GOT3 (cell line): ENCODE measurements around the gene SHLD2.
"Not testable (repeated sequence)": the region's sequence is repeated elsewhere in the genome, so short reads cannot be mapped to it uniquely, and the experiment has no call there.

Source experiments
- DNase-seq: peaks from one replicate; lab custom pipeline; 2025; ENCODE audit warnings: mixed read lengths; lab: John Stamatoyannopoulos, UW

Gene SHLD2

DNA sequence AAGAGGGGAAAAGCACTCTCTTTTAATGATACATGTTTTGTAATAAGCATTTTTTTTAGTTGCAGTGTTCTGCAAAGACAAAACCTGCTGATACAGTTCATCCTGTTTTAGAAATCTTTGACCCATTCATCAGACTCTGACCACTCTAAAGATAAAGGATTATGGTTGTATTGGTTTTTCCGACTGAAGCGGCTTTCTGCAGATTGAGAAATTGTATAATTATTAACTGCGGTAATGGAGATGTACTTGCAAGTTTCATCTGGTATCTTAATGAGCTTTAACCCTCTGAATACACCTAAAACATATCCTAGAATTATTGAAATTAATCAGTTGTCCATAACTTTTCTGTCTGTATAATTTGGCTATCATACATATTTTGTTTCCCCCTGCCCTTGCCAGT is 50.6 kb downstream of the SHLD2 start:
- not testable (repeated sequence) for DNase-seq

DNA sequence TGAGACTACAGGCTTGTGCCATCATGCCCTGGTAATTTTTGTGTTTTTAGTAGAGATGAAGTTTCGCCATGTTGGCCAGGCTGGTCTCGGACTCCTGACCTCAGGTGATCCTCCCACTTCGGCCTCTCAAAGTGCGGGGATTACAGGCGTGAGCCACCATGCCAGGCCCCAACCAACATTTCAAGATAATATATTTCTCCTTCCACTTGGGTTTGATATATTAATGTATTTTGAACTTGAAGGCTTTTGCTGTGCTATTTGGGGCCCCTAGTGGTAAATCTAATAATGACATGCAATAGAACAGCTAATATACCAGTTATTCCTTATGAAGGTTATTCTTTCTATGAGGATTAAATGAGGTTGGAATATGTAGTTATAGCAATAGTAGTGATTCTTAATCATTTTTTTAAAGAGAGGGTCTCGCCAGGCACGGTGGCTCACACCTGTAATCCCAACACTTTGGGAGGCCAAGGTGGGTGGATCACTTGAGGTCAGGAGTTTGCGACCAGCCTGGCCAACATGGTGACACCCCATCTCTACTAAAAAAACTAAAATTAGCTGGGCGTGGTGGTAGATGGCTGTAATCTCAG is 54.1 kb downstream of the SHLD2 start:
- not testable (repeated sequence) for DNase-seq

- not testable (repeated sequence) for DNase-seq
These were observed 56.5 kb downstream of the SHLD2 start for GRCh38 chr10:87151516-87151915.

DNA sequence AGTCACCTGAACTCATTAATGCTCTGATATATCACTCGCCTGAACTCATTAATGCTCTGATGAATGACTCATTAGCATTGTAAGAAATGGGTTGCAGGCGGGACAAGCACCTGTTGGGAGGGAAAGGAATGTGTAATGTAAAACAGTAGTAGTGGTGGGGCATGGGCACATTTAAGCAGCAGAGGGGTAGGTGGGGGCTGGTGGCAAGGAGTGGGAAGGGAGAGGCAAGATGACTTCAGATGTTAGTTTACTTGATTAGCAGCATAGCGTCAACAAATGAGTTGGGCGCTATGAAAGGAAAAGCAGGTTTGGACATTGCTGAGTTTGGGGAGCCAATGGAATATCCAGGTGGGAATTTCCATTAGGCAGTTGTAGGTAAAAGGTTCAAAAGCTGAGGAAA is 61.8 kb downstream of the SHLD2 start:
- not testable (repeated sequence) for DNase-seq

- not testable (repeated sequence) for DNase-seq
These were observed 62.8 kb downstream of the SHLD2 start for GRCh38 chr10:87157821-87158220.

DNA sequence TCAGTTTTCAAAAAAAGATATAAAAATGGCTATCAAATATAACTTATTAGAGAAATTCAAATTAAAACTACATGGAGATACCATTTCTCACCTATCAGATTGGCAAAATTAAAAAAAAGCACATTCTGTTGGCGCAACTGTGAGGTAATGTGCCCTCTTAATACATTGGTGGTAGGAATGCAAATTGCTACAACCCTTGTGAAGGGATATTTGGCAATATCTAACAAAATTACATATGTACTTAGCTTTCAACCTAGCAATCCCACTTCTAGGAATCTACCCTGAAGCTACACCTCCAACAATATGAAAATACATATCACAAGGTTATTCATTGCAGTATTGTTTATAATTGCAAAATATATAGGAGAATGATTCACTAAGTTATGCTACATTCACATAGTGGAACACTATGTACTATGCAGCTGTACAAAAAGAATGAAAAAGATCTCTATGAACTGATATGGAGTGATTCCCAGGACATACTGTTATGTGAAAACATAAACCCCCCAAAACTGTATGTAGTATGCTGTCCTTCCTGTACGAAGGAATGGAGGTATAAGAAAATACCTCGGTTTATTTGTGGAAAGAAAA is 67.8 kb downstream of the SHLD2 start:
- DNase-seq = not testable (repeated sequence)

DNA sequence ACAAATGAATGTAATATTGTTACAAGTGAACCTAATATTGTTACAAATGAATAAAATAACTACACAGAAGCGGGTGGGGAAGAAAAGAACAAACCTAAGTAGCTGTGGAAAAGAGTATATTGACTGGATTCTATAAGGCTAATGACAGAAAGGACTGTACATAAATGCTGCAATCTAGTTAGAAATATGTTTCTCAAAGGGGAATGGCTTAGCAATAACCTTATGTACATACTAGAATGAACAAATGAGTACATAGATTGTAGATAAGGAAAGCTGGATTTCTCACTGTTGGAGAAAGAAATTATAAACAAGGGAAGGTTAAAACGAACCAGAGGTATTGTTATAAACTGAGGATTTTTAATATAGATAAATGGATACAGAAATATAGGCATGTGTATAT is 68.4 kb downstream of the SHLD2 start:
- DNase-seq = not testable (repeated sequence)

DNA sequence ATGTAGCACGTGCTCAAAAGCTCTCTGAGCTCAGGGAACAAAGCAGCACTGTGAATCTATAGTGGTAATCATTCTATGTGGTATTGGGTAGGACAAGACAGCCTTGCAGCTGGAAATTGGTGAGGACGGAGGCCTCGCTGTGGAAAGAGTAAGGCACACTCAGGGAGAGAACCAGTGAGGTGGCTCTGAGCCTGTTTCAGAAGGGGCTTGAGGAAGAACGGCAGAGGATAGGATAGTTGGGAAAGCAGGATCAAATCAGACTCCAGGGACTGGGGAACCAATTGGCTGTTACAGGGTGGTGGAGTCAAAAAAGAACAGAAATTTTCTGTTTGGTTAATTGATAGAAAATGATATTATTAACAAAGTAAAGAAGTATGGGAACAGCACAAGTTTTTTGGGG is 74.9 kb downstream of the SHLD2 start:
- not testable (repeated sequence) for DNase-seq

DNA sequence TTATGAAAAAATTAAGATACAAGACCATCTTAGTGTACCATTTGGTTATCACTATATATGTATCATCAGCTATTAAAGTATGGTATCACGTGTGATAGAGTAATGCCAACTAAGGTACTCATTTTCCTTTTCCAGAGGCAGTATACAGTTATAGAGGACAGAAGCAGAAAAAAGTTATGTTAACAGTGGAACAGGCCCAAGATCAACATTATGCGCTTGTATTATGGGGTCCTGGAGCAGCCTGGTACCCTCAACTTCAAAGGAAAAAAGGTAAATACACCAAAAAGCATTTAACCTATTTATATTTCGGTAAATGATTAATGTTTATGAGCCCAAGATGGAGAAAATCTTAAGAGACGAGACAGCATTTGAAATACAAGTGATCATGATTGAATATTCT is 75.7 kb downstream of the SHLD2 start:
- DNase-seq = not testable (repeated sequence)

DNA sequence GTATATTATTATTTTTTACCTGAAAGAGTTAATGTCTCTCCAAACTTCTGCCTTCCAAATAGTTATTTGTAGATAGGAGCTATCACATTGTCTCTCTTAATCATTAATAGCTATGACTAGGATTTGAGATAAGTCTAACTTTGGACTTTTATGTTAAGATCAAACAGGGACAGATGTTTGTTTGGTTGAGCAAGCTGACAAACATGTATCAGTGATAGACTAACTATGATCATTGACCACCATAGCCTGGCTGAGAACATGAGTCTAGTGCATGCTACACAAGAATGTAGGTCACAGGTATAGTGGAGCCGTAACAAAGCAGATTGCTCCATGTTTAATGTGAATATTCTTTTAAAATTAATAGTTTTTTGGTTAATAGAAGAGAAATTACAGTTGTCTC is 76.7 kb downstream of the SHLD2 start:
- DNase-seq = not testable (repeated sequence)

GRCh38 chr10:87172178-87172577 is 77.2 kb downstream of the SHLD2 start:
- DNase-seq = not testable (repeated sequence)

DNA sequence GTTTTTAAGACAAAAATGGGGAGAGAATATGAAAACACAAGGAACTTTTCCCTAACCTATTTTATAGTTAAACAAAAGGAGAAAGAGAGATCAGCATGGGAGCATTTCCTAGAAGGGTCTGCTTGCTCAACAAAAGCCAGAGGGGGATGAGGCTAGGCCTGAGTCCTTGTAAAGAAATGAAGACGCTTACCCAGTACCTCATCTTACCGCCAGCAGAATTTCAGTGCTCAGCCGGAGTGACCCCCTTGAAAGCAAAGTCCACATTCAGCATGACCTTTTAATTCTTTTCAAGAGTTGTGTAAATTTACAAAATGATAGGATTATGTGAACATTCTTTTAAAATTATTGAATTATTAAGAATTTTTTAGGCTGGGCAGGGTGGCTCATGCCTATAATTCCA is 82.6 kb downstream of the SHLD2 start:
- not testable (repeated sequence) for DNase-seq

DNA sequence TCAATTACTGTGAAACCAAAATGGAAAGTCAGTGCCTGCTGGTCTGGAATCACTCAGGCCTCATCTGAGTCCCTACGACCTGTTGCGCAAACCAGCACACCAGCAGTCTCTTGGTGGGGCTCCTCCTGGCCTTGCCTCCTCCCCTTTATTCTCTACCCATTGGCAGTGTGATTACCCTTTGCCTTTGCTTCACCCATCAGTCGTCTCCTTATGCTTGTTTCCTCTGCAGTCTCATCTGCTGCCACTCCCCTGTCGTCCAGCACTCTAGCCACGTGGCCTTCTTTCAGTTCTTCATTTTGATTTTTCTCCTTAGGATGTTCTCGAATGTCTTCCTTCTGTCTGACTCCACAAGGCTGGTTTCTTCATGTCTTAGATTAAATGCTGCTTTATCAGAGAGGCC is 89.4 kb downstream of the SHLD2 start:
- DNase-seq = not testable (repeated sequence)

DNA sequence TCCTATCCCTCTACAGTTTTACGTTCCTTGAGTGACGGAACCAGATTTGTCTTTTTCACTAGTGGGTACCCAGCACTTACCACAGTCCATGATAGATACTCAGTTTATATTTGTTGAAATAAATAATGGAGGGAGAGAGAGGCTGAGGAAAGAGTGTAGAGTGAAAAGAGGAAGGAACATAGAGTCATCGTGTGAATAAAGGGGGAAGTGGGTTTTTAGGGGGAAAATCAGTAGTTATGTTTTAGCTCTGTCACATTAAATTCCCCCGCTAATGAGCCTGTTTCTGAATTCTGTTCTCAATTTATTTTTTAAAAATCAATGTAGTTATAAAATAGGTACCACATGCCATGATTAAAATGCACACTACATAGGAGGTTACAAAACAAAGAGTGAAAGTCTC is 91.0 kb downstream of the SHLD2 start:
- not testable (repeated sequence) for DNase-seq

- not testable (repeated sequence) for DNase-seq
These were observed 92.6 kb downstream of the SHLD2 start for GRCh38 chr10:87187573-87187972.

DNA sequence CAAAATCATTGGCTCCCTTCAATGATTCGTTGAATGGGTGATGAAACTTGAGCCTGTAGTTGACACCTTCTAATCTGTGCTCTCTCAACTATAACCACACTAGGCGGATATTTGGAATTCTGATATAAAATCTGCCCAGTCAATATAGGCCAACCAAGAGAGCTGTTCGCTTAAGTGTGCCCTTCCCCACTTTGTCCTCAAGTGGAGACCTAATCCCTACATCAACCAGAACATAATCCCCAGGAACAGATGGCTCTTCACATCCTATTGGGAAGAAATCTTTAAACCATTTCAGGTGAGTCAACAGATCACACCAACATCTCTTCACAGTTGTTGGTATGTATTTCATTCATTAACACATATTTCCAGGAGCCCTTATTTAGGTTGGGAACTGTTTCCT is 96.8 kb downstream of the SHLD2 start:
- DNase-seq = not testable (repeated sequence)

GRCh38 chr10:87200924-87201323 is 105.9 kb downstream of the SHLD2 start:
- DNase-seq = not testable (repeated sequence)

DNA sequence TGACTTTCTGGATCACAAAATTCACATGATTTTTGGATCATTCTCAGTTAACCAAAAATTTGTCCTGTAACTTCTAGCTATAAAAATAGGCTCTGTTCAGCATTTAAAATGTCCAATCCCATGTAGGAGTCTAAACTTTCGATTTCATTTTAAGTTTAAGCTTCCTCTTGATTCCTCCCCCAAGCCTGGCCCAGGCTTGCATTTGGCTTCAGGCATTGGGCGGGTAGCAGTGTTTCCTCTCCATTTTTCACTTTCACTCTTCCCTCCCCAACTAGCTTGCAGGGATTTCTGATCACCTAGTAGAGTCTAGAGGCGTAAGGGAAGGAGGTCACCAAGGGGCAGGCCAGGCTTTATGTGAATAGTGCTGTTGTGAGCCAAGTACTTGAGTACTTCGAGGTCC is 109.8 kb downstream of the SHLD2 start:
- DNase-seq = not testable (repeated sequence)

GRCh38 chr10:87206922-87207321 is 111.9 kb downstream of the SHLD2 start:
- DNase-seq = not testable (repeated sequence)

GRCh38 chr10:87210309-87210708 is 115.3 kb downstream of the SHLD2 start:
- DNase-seq = not testable (repeated sequence)

DNA sequence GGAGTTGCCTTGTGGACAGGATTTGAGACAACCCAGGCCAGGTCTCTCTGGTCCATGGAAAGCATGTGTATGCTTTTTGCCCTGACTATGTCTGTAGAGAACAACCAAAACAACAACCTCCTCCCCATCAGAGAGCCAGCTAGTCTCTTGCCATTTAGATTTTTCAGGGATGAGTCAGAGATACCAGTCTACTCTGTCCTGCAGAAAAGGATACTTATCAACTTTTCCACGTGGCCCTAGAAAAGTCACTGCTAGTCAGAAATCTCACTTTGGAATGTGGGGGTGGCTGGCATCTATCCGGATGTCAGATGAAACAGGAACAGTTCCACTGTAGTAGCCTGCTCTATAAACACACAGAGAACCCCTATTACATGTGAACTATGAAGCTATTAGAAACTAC is 116.8 kb downstream of the SHLD2 start:
- DNase-seq = not testable (repeated sequence)

DNA sequence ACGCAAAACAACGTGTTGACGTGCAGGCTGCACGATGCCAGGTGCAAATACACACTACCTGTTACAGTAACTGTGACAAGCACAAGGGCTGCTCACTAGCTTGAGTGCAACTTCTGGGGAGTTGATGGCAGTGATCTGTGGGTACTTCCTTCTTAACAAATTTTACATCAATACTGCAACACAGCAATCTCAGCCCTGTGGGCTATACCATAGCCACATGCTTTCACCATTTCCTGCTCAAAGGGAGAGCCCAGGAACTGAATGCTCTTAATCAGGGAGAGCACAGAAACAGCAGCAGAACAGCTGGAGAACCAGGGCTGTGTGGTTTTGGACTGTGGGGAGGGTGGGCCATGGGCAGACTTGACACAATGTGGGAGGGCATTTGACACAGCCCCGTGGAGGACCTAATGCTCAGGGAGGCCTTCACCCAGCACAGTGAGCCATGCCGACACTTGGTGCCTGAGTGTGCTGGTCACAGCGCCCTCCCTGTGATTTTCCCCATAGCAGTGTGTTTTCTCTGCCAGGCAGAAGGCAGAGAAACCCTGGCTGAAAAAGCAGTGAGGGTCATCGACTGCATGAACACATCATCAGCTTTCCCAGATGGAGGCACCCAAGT is 118.3 kb downstream of the SHLD2 start:
- not testable (repeated sequence) for DNase-seq

DNA sequence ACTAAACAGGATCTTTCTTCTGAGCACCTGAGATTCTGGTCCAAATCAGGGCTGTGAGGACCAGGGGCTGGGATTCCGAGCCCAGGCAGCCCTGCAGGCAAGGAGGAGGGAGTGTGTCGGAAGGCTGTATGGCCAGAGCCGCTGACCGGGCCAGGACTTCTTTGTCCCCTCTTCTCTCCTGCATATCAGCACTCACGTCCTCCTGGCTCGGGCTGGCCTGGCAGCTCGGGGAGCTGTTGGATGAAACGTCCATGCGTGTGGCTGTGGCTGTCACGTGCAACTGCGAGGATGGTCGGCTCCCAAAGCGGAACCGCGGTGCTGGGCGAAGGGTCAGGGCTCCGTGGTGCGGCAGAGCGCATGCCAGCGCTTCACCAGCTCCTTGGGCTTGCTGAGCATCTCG is 118.8 kb downstream of the SHLD2 start:
- DNase-seq = not testable (repeated sequence)
